ENCODE measurements around the gene GSTT2. TPM values are rescaled to one million over a fixed set of nuclear protein-coding genes. Genes with fewer than 3 reads are reported as not detected.

The GSTT2 gene
- total RNA-seq, 1 donor from 2014 or later, result not detected

- DNase-seq (ENCODE audit: low spot score), result no peak
These were observed 28.7 kb downstream of the GSTT2 start for GRCh38 chr22:24008381-24009226.

DNA sequence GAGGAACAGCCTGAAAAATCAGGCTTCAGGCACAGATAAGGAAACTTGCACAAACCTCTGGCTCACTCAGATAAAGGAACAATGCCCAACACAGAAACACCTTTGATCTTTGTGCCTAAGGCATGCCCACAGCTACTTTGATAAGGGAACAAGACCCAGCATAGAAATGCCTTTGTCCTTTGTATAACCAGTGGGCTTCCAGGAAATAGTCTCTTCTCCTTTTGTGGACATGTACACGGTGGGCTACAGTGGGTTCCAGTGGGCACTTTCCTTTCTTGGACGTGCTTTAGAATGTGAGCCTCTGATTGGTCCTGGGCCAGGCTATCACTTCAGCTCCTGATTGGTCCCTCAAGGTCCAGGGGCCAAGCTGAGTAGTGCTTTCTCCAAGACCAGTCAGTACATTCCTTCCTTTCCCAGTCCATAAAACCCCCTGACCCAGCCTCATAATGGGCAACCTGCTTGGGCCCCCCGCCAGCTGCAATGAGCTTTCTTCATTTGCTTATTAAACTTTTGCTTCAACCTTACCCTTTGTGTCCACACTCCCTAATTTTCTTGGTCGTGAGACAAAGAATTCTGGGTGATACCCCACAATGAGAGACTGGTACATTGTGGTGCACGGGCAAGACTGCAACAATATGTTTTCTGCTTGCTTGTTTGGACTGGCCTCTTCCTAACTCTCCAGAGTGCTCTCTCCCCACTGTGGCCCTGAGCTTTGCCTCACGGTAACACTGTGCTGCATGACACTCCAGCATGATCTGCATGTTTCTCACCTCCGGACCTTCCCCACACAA is 29.5 kb downstream of the GSTT2 start:
- no peak for DNase-seq (ENCODE audit: low spot score)

DNA sequence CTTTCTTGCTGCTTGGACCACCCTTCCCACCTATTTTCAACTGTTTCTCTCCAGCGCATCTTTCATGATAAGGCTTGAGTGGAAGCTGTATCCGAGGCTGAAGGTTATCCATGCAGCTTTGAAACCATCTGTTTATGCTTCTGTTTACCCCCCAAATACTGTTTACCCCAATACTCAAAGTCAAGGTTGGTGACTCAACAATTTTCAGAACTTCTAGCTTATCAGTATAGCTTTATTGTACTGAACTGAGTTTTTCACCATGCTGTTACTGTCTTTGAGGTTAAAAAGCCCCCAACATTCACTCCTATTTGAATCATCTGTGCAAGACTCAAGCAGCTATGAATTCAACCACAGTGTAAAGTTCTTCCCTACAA is 30.1 kb downstream of the GSTT2 start:
- DNase-seq (ENCODE audit: low spot score), result no peak

DNA sequence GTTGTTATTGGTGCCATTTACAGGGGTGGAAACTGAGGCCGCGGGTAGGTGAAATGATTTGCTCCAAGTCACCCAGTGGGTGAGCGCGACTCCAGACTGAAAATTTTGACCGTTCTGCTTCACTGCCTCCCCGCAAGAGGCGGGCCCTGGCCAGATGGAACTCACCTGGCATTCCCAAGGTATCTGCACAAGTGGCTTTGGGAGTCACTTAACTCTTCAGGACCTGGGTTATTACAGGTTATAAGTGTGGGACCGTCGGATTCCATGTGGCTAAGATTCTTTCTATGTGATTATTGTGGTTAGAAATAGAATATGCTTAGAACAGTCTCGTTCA is 31.8 kb downstream of the GSTT2 start:
- no peak for DNase-seq (ENCODE audit: low spot score)

GRCh38 chr22:24016156-24016555 is 36.2 kb downstream of the GSTT2 start:
- DNase-seq (ENCODE audit: low spot score), result no peak

- no peak for DNase-seq (ENCODE audit: low spot score)
These were observed 41.4 kb downstream of the GSTT2 start for GRCh38 chr22:24021304-24021703.

DNA sequence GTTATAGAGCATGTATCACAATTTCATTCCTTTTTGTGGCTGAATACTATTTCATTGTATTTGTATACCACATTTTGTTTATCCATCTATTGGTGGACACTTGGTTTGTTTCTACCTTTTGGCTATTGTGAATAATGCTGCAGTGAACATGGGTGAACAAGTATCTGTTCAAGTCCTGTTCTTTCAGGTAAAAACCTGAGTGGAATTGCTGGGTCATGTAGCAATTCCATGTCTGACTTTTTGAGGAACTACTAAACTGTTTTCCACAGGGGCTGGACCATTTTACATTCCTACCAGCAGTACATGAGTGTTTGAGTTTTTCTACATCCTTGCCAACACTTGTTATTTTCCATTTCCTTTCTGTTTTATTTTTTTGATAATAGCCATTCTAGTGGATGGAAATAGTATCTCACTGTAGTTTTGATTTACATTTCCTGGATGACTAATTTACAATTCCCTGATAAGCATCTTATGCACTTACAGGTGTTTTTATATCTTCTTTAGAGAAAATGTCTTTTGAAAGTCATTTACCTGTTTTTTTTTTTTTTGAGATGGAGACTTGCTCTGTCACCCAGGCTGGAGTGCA is 43.4 kb downstream of the GSTT2 start:
- no peak for DNase-seq (ENCODE audit: low spot score)

DNA sequence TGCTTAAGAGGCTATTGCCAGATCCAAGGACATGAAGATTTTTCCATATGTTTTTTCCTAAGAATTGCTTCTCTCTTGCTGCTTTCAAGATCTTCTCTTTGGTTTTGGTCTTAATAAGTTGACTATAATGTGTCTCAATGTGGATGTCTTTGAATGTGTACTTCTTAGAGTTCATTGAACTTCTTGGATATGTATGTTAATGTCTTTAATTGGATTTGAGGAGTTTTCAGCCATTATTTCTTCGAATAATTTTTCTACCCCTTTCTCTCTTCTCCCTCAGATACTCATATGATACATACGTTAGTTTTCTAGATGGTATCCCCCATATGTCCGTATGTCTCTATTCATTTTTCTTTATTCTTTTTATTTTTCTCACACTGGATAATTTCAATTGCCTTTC is 44.4 kb downstream of the GSTT2 start:
- no peak for DNase-seq (ENCODE audit: low spot score)

DNA sequence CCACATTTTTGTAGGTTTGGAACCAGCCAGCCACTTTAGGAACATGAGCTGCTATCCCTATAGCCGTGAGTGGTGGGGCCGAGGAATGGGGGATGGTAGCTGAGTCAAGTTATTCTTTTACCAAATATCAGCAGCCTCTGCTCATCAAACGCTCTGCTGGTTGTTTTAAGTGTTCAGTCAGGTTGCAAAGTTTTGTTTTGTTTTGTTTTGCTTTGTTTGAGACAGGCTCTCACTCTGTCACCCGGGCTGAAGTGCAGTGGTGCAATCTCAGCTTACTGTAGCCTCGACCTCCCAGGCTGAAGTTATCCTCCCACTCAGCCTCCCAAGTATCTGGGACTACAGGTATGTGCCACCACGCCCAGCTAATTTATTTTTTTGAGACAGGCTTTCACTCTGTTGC is 45.5 kb downstream of the GSTT2 start:
- DNase-seq (ENCODE audit: low spot score), result no peak

DNA sequence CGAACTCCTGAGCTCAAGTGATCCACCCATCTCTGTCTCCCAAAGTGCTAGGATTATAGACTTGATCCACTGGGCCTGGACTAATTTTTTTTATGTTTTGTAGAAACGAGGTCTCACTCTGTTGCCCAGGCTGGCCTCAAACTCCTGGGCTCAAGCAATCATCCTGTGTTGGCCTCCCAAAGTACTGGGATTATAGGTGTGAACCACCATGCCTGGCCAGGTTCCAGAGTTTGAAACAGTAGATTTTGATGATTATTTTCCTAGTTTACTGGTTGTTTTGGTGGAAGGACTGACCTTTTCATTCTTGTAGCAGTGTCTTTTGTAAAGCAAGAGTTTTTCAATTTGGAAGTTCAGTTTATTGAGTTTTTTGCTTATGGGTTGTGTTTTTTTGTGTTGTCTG is 46.1 kb downstream of the GSTT2 start:
- DNase-seq (ENCODE audit: low spot score), result no peak

GRCh38 chr22:24026733-24027132 is 46.8 kb downstream of the GSTT2 start:
- no peak for DNase-seq (ENCODE audit: low spot score)

GRCh38 chr22:24027389-24027975 is 47.5 kb downstream of the GSTT2 start:
- no peak for DNase-seq (ENCODE audit: low spot score)

DNA sequence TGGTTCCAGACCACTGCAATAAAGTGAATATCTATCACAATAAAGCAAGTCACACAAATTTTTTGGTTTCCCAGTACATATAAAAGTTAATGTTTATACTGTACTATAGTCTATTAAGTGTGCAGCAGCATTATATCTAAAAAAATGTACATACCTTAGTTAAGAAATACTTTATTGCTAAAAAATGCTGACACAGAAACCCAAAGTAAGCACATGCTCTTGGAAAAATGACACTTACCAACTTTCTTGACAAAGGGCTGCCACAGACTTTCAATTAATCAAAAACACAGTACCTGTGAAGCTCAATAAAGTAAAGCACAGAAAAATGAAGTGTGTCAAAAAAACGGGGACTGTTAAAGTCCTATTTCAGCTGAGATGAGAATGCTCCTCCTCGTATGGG is 48.1 kb downstream of the GSTT2 start:
- DNase-seq (ENCODE audit: low spot score), result no peak

- DNase-seq (ENCODE audit: low spot score), result no peak
These were observed 48.6 kb downstream of the GSTT2 start for GRCh38 chr22:24028533-24028932.

- DNase-seq (ENCODE audit: low spot score), result no peak
These were observed 49.4 kb downstream of the GSTT2 start for GRCh38 chr22:24029304-24029703.

DNA sequence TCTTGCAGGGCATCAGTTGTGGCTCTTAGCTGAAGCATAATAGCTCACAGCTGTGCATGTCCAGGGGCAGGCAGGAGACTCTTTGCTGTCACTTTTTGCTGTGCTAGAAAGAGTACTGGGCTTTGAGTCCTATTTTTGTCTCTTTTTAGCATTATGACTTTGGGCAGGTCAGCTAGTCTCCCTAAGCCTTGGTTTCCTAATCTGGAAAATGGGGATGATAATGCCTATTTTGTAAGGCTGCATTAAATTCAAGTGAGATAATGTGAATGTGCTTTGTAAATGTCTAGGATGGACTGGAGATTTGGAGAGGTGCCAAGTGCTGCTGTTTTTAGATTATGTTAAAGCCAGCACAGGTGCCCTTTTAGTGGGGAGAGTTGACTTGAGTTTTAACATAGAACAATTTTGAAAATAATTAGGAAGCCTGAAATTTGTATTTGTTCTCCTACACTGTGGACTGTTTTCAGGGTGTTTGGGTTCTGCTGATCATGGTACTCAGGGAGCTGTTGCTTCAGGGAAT is 50.3 kb downstream of the GSTT2 start:
- no peak for DNase-seq (ENCODE audit: low spot score)

Other genes starting within 250 kb of the GSTT2 start
- 7.8 TPM for gene ZNF70, start 229.0 kb upstream of the GSTT2 start, total RNA-seq
- not detected for gene VPREB3, start 225.7 kb upstream of the GSTT2 start, total RNA-seq
- not detected for gene C22orf15, start 217.1 kb upstream of the GSTT2 start, total RNA-seq
- gene CHCHD10, start 212.2 kb upstream of the GSTT2 start, total RNA-seq, result 357 TPM
- gene MMP11, start 207.3 kb upstream of the GSTT2 start, total RNA-seq, result 5.7 TPM
- 70.7 TPM for gene SMARCB1, start 193.2 kb upstream of the GSTT2 start, total RNA-seq
- 1.4 TPM for gene DERL3, start 141.1 kb upstream of the GSTT2 start, total RNA-seq
- 8.4 TPM for gene SLC2A11, start 122.3 kb upstream of the GSTT2 start, total RNA-seq
- gene MIF, start 85.8 kb upstream of the GSTT2 start, total RNA-seq, result 319 TPM
- gene GSTT2B, start 18.9 kb upstream of the GSTT2 start, total RNA-seq, result 3.8 TPM
- gene DDTL, start 13.2 kb upstream of the GSTT2 start, total RNA-seq, result 1.2 TPM
- 116 TPM for gene DDT, start 5.7 kb upstream of the GSTT2 start, total RNA-seq
- not detected for gene GSTT4, start 25.3 kb downstream of the GSTT2 start, total RNA-seq
- gene CABIN1, start 31.2 kb downstream of the GSTT2 start, total RNA-seq, result 41.7 TPM
- gene SUSD2, start 201.4 kb downstream of the GSTT2 start, total RNA-seq, result 5.9 TPM